Thyroid gland (tissue), 4 donors: Measurements from ENCODE around the gene NXPH1. TPM values are rescaled to one million over a fixed set of nuclear protein-coding genes. Genes with fewer than 3 reads are reported as not detected.

Source experiments
- DNase-seq, 2 donors: peaks; one replicate each; pipeline ENCODE4 v3.0.0-alpha.2; 2019
- H3K27ac ChIP-seq, 3 donors: fragments of 200-600 bp; sonication (generic); 1 replicate in 2 of 3; 2 replicates in 1 of 3; pipeline ENCODE4 v1.5.1; 2016 to 2019; ENCODE audit warnings: mild to moderate bottlenecking in 1 of 3, moderate library complexity in 1 of 3
- H3K27me3 ChIP-seq: fragments of 200-600 bp; sonication (generic); one replicate; pipeline ENCODE4 v1.5.1; 2019
- H3K36me3 ChIP-seq, 2 donors: fragments of 200-600 bp; sonication (generic); one replicate each; pipeline ENCODE4 v1.5.1; 2016 to 2019
- H3K4me1 ChIP-seq, 2 donors: fragments of 200-600 bp; sonication (generic); one replicate each; pipeline ENCODE4 v1.5.1; 2017 to 2019
- H3K4me3 ChIP-seq, 3 donors: fragments of 200-600 bp; sonication (generic); replicated peaks in 1 of 3; 1 replicate in 2 of 3; 2 replicates in 1 of 3; pipeline ENCODE4 v1.5.1; 2016; ENCODE audit warnings: mild to moderate bottlenecking in 1 of 3
- H3K9me3 ChIP-seq: fragments of 200-600 bp; sonication (generic); one replicate; pipeline ENCODE4 v1.5.1; 2017
- POLR2A ChIP-seq, 2 donors: fragments of 450-650 bp; IDR thresholded peaks; one replicate each; pipeline ENCODE4 v1.6.1; 2017; ENCODE audit warnings: antibody characterized with exemption in 2 of 2, mild to moderate bottlenecking in 2 of 2, moderate library complexity in 1 of 2
- WGBS, 2 donors: methylation state at CpG; one replicate each; pipeline ENCODE4 v1.1.5; 2017; 5-methylcytosine and 5-hydroxymethylcytosine counted together
- intact Hi-C: fragments of 100-400 bp; cut with DNase I; formaldehyde crosslinking; loops from one replicate; pipeline ENCODE4 v1.15.1; 2023
- total RNA-seq, 4 donors: library from RNA; depleted of rRNA; stranded (reverse); fragments of >200 nt; gene quantifications; one replicate each; pipeline ENCODE4 v1.2.3, GENCODE V29; 2016
- TF ChIP-seq, protein P1 (sequence below), 6 experiments: fragments of 200-600 bp in 3 of 6; fragments of 450-650 bp in 3 of 6; sonication (generic) in 3 of 6; IDR thresholded peaks; one replicate each; pipeline ENCODE4 v1.5.1; 2016 to 2019; ENCODE audit warnings: antibody characterized with exemption in 6 of 6, mild to moderate bottlenecking in 2 of 6, inconsistent platforms in 1 of 6, moderate library complexity in 1 of 6

Gene NXPH1
- total RNA-seq, 4 donors from 2014 or later = not detected

DNA sequence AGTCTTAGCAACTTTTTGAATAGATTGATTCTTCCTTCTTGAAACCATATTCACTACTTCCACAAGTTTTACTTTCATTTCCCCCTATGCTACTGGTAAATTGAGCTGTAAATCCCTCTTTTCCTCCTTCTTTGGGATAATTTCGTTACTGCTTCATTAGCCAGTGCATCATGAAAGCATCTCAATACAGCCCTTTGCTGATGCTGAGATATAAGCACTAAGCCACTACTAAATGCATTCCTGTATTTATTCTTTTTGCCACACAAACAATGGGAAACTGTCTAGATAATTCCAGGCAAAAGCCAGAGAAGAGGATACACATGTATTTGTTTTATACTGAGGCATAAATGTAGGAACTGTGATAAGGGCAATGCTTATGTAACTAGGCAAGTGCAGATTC is 313.9 kb downstream of the NXPH1 start:
- no peaks in the 10 kb centered on the region for H3K36me3 ChIP-seq
- no peaks in the 10 kb centered on the region for H3K27me3 ChIP-seq
- WGBS, 2 donors = 47 to 49% methylated on average over 1 of the region's 1 CpG
- no peaks in the 10 kb centered on the region for H3K9me3 ChIP-seq
- no peak for TF ChIP-seq POLR2A (IDR thresholded peaks at IDR 0.05)
- intact Hi-C loops = no loop called here
- no peaks in the 10 kb centered on the region for H3K4me1 ChIP-seq
- no peak overlapping the region for H3K27ac ChIP-seq
- no peak overlapping the region for H3K4me3 ChIP-seq
- no peak for DNase-seq

DNA sequence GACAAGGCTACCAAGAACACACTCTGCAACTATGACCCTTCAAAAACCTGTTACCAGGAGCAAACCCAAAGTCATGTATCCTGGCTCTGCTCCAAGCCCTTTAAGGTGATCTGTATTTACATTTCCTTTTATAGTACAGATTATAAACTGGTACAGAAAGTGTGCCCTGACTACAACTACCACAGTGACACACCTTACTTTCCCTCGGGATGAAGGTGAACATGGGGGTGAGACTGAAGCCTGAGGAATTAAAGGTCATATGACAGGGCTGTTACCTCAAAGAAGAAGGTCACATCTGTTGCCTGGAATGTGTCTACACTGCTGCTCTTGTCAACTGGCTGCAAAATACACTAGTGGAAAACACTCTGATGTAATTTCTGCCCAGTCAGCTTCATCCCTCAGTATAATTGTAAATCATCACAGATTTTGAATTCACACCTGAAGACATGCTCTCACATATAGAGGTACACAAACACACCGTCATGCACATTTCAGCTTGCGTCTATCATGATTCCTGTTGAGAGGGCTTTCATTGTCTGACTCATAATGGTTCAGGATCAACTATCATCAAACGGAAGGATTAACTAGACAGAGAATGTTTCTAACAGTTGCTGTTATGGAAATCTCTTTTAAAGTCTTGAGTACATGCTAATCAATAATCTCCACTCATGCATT is 318.3 kb downstream of the NXPH1 start:
- no peaks in the 10 kb centered on the region for H3K27me3 ChIP-seq
- H3K4me3 ChIP-seq = no peak overlapping the region
- no peak for DNase-seq
- H3K27ac ChIP-seq = no peak overlapping the region
- TF ChIP-seq, protein P1, sequence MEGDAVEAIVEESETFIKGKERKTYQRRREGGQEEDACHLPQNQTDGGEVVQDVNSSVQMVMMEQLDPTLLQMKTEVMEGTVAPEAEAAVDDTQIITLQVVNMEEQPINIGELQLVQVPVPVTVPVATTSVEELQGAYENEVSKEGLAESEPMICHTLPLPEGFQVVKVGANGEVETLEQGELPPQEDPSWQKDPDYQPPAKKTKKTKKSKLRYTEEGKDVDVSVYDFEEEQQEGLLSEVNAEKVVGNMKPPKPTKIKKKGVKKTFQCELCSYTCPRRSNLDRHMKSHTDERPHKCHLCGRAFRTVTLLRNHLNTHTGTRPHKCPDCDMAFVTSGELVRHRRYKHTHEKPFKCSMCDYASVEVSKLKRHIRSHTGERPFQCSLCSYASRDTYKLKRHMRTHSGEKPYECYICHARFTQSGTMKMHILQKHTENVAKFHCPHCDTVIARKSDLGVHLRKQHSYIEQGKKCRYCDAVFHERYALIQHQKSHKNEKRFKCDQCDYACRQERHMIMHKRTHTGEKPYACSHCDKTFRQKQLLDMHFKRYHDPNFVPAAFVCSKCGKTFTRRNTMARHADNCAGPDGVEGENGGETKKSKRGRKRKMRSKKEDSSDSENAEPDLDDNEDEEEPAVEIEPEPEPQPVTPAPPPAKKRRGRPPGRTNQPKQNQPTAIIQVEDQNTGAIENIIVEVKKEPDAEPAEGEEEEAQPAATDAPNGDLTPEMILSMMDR (IDR thresholded peaks at IDR 0.05) = no peak
- TF ChIP-seq POLR2A (IDR thresholded peaks at IDR 0.05) = no peak
- H3K36me3 ChIP-seq = no peaks in the 10 kb centered on the region
- H3K9me3 ChIP-seq = no peaks in the 10 kb centered on the region
- no peaks in the 10 kb centered on the region for H3K4me1 ChIP-seq
- WGBS, 2 donors = 84 to 87% methylated on average over 4 of the region's 4 CpGs
- intact Hi-C loops = no loop called here

DNA sequence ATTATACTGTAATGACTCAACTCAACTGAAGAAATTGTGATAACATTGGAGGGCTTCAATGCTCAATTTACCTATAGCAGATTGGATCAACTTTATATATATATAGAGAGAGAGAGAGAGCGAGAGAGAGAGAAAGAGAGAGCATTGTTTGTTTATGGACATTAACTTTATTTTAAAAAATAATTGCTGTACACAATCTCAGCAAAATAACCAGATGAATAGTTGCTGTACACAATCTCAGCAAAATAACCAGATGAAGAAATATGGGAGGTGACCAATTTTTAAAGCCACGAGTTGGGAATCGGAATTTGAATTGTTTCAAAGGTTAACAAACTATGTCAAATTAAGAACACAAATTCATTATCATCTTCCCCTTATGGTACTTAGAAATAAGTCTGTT is 319.9 kb downstream of the NXPH1 start:
- H3K27ac ChIP-seq = no peak overlapping the region
- 86 to 92% methylated on average over 3 of the region's 3 CpGs for WGBS, 2 donors
- no peak for TF ChIP-seq POLR2A (IDR thresholded peaks at IDR 0.05)
- TF ChIP-seq, protein P1 (IDR thresholded peaks at IDR 0.05) = no peak
- H3K36me3 ChIP-seq = no peaks in the 10 kb centered on the region
- H3K4me3 ChIP-seq = no peak overlapping the region
- H3K27me3 ChIP-seq = no peaks in the 10 kb centered on the region
- H3K9me3 ChIP-seq = no peaks in the 10 kb centered on the region
- no peaks in the 10 kb centered on the region for H3K4me1 ChIP-seq
- intact Hi-C loops = no loop called here
- no peak for DNase-seq

DNA sequence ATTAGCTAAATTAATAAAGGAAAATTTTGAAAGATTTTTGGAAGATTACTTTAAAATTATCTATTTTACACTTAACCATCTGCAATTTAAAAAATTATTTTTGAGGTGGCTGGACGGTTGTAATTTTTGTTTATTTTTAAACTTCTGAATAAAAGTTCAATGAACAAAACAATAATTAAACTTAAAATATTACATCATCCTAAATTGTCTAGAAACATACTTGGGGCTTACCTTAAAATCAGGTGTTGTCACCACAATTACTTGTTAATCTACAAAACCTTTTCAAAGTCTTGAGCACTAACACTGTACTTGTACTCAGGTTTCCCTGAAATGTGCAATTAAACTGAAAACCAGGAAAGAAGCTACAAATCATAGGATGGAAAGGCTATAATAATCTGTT is 328.3 kb downstream of the NXPH1 start:
- H3K4me1 ChIP-seq = no peaks in the 10 kb centered on the region
- H3K4me3 ChIP-seq = no peak overlapping the region
- no peak for TF ChIP-seq POLR2A (IDR thresholded peaks at IDR 0.05)
- TF ChIP-seq, protein P1 (IDR thresholded peaks at IDR 0.05) = no peak
- H3K27ac ChIP-seq = no peak overlapping the region
- H3K9me3 ChIP-seq = no peaks in the 10 kb centered on the region
- intact Hi-C loops = no loop called here
- DNase-seq = no peak
- 83 to 87% methylated on average over 1 of the region's 1 CpG for WGBS, 2 donors
- no peaks in the 10 kb centered on the region for H3K36me3 ChIP-seq
- H3K27me3 ChIP-seq = no peaks in the 10 kb centered on the region

DNA sequence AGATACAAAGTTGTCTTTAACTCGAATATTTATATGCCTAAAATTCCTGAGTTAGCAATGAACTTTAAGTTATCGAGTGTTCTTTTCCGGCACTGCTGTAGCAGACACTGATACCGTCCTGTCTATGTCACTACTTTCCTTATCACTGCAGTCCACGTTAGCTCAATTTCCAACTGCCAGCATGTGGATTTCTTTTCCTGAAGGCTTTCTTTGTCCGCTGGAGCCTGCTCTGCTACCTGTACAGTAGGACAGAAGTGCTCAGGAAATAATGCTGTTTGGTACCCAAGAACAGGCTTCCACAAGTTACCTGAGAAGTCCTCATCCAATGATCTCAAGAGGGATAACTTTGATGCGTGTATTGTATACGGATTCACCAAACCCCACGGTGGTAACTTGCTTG is 329.4 kb downstream of the NXPH1 start:
- 72 to 79% methylated on average over 9 of the region's 9 CpGs for WGBS, 2 donors
- Histone ChIP-seq H3K27ac (no peak overlapping the region), H3K4me3 (no peak overlapping the region), H3K27me3 (no peaks in the 10 kb centered on the region), H3K9me3 (no peaks in the 10 kb centered on the region), H3K4me1 (no peaks in the 10 kb centered on the region), H3K36me3 (no peaks in the 10 kb centered on the region)
- TF ChIP-seq, protein P1 (IDR thresholded peaks at IDR 0.05) = no peak
- no peak for TF ChIP-seq POLR2A (IDR thresholded peaks at IDR 0.05)
- intact Hi-C loops = no loop called here
- no peak for DNase-seq
